Occipital lobe (tissue), 2 donors: Measurements from ENCODE around the gene HPSE. TPM values are rescaled to one million over a fixed set of nuclear protein-coding genes. Genes with fewer than 3 reads are reported as not detected.

Experiments used
- DNase-seq: peaks from one replicate; lab custom pipeline; 2025; lab: John Stamatoyannopoulos, UW
- total RNA-seq: library from RNA; depleted of rRNA; stranded (reverse); fragments of >200 nt; gene quantifications from one replicate; pipeline ENCODE4 v1.2.3, GENCODE V29; 2014

Gene HPSE
- total RNA-seq = 1.6 TPM

- peak; percentile 42 for DNase-seq
Observed at GRCh38 chr4:83334425-83335241, at the start of gene HPSE. HPSE (minus strand) TSS chr4:83334848; CDS start chr4:83334782, 66 bp downstream.

DNA sequence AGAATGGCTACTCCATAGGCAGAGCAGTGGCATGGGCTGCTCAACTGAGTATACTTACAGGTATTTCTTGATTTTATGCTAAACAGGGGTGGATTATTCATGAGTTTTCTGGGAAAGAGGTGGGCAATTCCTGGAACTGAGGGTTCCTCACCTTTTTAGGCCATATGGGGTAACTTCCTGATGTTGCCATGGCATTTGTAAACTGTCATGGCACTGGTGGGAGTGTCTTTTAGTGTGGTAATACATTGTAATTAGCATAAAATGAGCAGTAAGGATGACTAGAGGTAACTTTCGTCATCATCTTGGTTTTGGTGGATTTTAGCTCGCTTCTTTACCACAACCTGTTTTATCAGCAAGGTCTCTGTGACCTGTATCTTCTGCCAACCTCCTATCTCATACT, 48.2 kb upstream of the HPSE start:
- DNase-seq = no peak

GRCh38 chr4:83381173-83381572, 46.5 kb upstream of the HPSE start:
- DNase-seq = no peak

DNA sequence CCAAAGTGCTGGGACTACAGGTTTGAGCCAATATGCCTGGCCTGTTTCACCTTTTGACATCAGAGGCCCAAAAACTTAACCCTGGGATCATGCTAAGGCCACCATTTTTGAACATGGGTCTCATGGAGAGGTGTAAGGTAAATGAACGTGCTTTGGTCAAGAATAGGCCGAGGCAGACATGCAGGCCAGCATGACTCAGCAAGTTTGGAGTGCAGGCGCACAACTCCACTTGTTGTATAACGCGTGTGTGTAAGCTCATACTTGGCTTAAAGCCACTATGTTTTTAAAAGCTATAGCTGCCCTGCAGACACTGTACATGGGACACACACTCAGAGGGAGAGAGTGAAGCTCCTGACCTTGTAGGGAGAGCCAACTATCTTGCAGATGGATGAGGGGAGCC, 43.8 kb upstream of the HPSE start:
- no peak for DNase-seq

DNA sequence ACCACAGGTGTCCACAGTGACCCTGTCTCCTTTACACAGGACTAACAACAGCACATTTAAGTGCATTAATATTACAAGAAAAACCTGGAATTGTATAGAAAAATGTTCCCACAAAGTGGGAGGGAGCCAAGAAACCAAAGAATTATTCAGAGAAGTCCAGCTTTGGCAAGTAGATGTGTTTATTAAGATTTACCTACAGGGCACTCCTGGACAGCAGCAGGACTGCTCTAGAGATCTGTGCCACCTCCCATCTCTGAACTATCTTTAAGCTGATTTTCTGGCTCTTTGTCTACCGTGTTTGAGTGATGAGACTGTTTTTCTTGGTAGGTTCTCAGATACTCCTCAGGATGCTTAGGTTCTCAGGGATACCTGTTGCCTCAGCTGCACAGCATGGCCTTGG, 38.3 kb upstream of the HPSE start:
- DNase-seq = no peak

- no peak for DNase-seq
Observed at GRCh38 chr4:83371936-83372335, 37.3 kb upstream of the HPSE start.

GRCh38 chr4:83371235-83371634, 36.6 kb upstream of the HPSE start:
- DNase-seq = no peak

- DNase-seq = no peak
Observed at GRCh38 chr4:83370640-83370906, 35.9 kb upstream of the HPSE start.

GRCh38 chr4:83369831-83370639, 35.4 kb upstream of the HPSE start:
- no peak for DNase-seq

DNA sequence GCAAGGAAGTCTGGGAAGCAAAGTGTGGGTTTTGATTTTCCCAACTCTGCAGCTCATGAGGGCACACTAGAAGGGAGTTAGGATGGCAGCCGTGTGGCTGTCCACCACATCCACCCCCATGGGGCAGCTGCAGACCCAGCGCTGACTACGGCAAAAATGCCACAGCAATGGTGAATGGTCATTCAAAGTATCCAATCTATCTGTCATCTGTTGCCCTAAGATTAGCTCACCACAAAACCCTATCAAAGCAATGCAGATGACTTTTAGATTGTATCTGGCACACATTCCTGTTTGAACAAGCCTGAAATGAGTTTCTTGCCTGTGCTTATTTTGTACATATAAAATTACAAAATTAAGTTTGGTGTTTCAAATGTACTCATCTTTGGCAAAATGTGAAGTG, 29.7 kb upstream of the HPSE start:
- DNase-seq = no peak

- DNase-seq = no peak
Observed at GRCh38 chr4:83362492-83363329, 28.1 kb upstream of the HPSE start.

DNA sequence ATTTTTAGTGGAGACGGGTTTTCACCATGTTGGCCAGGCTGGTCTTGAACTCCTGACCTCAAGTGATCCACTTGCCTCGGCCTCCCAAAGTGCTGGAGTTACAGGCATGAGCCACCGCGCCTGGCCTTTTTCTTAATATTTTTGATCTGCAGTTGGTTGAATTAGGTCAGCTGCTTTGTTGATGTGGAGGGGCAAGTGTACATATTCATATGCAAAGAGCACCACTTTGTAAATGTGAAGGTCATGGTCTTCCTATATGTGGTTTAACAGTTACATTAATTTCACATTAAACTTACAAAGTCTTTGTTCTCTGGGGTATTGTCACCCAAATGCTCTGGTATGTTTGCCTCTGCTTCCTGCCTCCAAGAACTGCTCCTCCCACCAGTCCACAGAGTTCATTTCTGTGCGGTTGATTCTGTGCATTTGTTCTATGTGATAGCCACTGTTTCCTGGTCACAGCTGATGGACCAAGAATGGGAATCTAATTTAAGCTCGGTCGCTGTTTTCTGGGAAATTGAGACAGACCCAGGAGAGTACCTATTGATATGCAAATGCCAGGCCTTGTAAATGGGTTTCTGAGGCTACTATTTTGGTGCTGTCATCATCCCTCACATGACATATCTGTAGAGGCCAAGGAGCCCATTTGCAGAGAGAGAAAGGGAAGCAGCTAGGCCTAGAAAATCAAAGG, 26.9 kb upstream of the HPSE start:
- no peak for DNase-seq

GRCh38 chr4:83360018-83360417, 25.4 kb upstream of the HPSE start:
- DNase-seq = no peak

DNA sequence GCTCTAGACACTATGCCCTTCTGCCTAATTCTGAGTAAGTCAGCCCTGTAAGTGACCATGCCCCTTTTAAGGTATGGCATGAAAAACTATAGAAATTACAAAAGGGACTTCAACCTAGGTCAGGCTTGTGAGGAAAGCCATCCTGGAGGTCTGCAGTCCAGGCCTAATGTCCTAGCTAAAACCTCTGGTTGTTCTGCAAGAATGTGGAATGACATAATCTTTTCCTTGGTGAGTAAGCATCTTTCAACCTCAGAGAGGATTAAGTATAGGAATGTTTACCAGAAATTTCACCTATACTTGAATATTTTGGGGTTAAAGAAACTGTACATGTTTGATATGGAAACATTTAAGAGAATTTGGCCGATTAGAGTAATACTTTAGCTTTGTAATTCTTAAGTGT, 23.8 kb upstream of the HPSE start:
- DNase-seq = no peak

GRCh38 chr4:83356899-83357661, 22.4 kb upstream of the HPSE start:
- DNase-seq = no peak

DNA sequence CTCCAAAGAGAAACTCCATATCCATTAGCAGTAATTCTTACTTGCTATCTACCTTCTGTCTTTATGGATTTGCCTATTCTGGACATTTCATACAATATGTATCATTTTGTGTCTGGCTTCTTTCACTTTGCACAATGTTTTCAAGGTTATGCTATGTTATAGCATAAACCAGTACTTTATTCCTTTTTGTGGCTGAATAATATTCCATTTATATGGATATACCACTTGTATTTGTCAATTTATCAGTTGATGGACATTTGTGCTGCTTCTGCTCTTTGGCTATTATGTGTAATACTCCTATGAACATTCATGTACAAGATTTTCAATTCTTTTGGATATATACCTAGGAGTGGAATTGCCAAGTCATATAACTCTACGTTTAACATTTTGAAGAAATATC, 18.9 kb upstream of the HPSE start:
- no peak for DNase-seq

DNA sequence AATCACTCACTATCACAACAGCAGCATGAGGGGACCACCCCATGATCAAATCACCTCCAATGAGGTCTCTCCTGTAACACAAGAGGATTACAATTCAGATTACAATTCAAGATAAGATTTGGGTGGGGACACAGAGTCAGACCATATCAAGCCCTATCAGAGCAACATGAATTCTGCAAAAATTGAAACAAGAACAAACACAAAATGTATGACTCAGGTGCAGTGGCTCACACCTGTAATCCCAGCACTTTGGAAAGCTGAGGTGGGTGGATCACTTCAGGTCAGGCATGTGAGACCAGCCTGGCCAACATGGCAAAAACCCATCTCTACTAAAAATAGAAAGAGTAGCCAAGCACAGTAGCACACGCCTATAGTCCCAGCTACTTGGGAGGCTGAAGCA, 13.4 kb upstream of the HPSE start:
- no peak for DNase-seq

DNA sequence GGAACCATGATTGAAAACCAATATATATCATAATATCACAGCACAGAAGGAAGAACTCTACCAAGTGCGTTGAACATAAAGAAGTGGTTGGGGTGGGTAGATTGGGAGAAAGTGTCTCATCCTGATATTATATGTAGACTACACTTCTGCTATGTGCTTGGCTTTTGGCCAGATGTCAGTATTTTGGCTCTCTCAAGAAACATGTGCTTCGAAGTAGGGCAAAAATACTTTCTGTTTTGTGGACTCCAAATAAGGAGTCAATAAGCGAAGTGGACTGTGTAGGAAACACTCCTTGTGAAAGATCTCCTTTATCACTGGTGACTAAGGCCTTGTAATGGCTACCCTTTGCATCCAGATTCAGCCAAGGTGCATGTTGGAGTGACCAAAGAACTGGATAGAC, 7.8 kb upstream of the HPSE start:
- DNase-seq = no peak

DNA sequence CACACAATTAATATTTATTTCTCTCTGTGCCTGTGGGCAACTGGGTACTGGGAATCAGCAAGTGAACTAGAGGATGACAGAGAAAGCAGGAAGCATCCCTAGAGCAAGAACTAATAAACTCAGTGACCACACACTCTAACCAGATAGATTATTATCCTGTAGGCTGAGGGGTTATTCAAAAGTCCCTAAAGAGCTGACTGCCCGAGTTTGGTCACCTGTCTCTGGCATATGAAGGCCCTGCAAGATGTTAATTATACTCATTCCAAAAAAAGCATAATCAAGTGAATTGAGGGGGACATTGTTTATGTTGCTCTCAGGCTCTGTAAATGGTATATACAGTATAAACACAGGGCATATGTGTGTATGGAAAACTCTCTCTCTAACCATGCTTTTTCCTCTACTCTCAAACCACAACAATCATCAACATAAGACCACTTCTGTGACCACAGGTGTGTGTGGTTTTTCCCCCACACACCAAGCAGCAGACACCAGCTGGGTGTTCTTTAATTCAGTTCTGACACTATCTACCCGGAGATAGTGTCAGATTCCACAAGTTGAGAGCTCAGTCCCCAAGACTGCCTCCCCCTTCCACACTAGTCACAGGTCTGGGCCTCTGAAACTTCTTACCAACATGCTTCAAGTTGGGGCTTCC, 6.2 kb upstream of the HPSE start:
- no peak for DNase-seq

GRCh38 chr4:83339573-83339972, 4.9 kb upstream of the HPSE start:
- DNase-seq = no peak
